Stimulated activated CD4-positive, alpha-beta T cell treated with anti-CD3 and anti-CD28 coated beads, Interleukin-15, amount 100 ng/mL, for 48 hours (primary cell): Measurements from ENCODE around the gene ZNF502.
"Not testable (repeated sequence)": the region's sequence is repeated elsewhere in the genome, so short reads cannot be mapped to it uniquely, and the experiment has no call there.

Source experiments
- DNase-seq, 2 donors: peaks; one replicate each; pipeline ENCODE4 v3.0.0-alpha.2; 2020; ENCODE audit warnings: low read depth in 2 of 2

Gene ZNF502

DNA sequence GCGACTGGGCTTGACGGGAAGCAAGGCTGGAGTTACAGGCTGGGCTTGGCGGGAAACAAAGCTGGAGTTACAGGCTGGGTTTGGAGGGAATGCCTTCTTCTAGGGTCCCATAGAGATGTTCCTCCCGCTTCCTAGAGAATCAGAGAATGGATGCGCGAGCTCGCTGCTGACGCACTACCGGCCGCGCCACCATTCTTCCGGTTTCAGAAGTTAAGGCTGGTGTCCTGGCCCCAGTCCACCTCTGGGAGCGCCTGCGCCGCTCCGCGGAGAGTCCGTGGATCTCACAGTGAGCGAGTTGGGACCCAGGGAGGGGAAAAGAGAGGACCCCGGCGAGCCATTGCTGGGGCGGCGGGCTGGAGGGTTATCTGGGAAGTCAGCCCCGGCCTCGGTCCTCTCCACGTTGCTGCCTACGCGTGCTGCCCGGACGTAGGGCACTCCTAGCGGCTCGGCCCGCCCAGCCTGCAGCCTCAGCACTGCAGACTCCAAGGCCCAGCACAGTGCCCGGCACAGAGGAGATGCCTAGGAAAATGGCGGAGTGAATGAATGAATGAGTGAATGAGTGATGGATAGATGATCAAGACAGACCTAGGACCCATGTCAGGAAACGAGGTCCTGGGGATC, at the start of gene ZNF502:
Gene ZNF502 (plus strand): TSS at position 206 of the 621 bp plus-strand sequence. CDS start 7,602 bp downstream, outside the sequence.
- DNase-seq = peak; percentile 41 to 43

- no peak for DNase-seq
Observed at GRCh38 chr3:44665173-44665572, 47.3 kb upstream of the ZNF502 start.

GRCh38 chr3:44666346-44666745, 46.1 kb upstream of the ZNF502 start:
- DNase-seq = no peak

DNA sequence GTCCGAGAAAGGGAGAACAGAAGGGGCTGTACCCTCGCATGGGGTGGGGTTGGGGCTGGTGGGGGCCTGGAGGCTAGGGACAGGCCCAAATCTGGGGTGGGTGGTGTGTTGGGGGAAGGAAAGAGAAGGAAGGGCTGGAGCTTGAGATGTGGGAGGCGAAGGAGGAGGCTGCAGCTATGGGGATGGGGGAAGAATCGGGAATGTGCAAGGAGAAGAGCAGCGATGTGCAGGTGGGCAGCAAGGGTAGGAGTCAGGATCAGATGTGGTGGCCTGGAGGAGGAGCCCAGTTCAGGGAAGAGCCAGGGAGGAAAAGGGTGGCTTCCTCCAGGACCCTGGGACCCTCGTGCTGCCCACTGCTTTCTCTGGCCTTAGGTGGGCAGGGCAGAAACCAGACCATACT, 42.7 kb upstream of the ZNF502 start:
- no peak for DNase-seq

DNA sequence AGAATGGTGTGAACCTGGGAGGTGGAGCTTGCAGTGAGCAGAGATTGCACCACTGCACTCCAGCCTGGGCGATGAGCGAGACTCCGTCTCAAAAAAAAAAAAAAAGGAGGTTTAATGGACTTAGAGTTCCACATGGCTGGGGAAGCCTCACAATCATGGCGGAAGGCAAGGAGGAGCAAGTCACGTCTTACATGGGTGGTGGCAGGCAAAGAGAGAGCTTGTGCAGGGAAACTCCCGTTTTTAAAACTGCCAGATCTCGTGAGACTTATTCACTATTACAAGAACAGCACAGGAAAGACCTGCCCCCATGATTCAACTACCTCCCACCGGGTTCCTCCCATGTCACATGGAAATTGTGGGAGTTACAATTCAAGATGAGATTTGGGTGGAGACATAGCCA, 39.0 kb upstream of the ZNF502 start:
- DNase-seq = not testable (repeated sequence)

DNA sequence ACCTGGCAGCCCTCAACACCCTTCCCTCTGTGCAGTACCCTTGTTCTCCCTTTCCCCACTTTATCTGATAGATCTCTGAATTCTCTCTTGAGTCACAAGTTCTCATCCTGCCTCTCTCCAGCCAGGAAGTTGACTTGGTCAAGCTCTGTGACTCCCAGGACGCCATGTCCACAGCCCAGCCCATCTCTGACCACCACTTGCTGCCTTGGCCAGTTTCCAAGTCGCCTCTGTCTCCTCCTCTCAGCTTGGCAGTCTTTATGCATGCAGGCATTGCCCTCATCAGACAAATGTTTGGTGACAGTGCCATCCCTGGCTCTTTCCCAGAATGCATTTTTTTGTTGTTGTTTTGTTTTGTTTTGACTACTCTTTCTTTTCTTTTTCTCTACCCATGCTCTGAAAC, 38.2 kb upstream of the ZNF502 start:
- DNase-seq = no peak

GRCh38 chr3:44678480-44679116, 33.9 kb upstream of the ZNF502 start:
- DNase-seq = no peak

- DNase-seq = no peak
Observed at GRCh38 chr3:44680921-44681455, 31.5 kb upstream of the ZNF502 start.

DNA sequence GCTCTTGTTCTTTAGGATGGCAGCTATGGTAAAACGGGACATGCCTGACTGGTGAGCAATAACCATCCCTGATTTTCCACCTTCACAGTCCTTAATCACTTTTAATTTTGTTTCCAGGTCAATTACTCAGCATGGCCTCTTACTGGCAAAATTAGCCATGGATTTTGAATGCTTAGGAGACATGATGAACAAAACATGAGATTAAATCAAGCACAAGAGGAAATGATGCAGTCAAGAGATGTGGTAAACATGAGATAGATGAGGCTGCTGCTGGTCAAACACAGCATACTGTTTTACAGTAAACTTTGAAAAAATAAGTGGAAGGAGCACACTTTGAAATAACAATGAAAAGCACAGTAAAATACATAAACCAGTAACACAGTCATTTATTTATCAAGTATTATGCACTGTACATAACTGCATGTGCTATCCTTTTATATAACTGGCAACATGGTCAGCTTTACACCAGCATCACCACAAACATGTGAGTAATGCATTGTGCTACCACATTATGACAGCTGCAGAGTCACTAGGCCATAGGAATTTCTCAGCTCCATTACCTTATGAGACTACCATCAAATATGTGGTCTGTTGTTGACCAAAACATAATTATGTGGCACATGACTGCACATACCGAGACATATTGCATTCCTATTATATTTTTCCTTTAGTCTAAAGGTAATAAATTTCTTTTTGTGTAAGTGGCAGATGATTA, 30.1 kb upstream of the ZNF502 start:
- no peak for DNase-seq

GRCh38 chr3:44685128-44685800, 27.2 kb upstream of the ZNF502 start:
- peak; percentile 48 for DNase-seq

DNA sequence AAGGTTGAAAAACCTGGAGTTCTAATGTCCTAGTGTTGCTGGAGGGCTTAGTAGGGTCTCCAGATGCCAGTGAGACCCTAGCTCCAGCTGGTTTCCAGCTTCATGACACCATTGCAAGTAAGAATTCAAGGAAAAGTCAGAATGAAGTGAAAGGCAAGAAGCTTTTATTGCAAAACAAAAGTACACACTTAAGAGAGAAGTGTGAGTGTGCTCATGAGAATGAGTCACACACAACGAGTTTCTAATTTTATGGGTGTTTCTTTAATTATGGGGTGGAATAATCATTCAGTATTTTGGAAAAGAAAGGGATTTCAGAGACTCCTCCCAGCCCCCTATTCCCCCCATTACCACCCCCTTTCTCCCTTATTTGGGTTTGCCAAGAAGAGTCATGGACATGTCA, 24.6 kb upstream of the ZNF502 start:
- DNase-seq = no peak

- DNase-seq = no peak
Observed at GRCh38 chr3:44721231-44722102, 9.0 kb downstream of the ZNF502 start.

- DNase-seq = no peak
Observed at GRCh38 chr3:44722103-44722401, 9.6 kb downstream of the ZNF502 start.

DNA sequence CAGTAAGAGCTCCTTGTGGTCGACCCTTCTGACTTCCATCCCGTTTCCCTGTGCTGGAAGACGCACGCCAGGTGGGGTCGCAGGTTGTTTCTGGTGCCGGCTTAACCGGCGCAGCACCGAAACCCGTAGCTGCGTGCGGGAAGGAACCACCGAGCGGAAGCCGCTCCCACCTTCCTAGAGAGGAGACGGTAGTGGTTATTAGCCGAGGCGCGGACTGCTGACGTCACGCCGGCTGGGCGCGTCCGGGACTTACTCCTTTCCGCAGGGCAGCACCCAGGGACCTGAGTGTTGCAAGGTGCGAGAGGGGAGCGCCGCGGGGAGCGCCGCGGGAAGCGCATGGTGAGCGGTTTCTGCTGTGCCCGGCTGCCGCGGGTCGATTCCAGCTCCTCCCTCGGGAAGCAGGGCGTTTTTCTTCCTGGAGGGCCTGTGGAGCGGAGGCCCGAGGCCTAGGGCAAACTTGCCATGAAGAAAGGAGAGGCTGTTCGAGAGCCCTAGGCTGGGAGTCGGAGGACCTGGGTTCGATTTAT, 17.0 kb downstream of the ZNF502 start, which contains the start of gene ZNF501:
Gene ZNF501 (plus strand): TSS at position 252 of the 527 bp plus-strand sequence. CDS start 4,787 bp downstream, outside the sequence.
- DNase-seq = peak; percentile 82 to 83

GRCh38 chr3:44734646-44735168, 22.2 kb downstream of the ZNF502 start:
- no peak for DNase-seq

DNA sequence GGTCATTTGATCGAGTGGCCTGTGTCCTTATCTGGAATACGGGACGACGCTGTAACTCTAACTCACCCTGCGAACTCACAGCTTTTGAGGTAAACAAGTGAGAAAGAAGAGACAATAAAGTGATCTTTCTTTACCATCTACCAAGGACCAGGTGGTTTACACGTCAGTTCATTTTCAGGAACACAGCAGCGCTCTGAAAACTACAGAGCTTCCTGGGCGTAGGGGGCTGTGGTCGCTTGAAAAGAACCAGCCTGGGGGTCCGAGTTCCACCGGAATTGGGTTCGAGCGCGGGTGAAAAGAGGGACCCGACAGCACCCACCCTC, 48.6 kb downstream of the ZNF502 start:
- no peak for DNase-seq

DNA sequence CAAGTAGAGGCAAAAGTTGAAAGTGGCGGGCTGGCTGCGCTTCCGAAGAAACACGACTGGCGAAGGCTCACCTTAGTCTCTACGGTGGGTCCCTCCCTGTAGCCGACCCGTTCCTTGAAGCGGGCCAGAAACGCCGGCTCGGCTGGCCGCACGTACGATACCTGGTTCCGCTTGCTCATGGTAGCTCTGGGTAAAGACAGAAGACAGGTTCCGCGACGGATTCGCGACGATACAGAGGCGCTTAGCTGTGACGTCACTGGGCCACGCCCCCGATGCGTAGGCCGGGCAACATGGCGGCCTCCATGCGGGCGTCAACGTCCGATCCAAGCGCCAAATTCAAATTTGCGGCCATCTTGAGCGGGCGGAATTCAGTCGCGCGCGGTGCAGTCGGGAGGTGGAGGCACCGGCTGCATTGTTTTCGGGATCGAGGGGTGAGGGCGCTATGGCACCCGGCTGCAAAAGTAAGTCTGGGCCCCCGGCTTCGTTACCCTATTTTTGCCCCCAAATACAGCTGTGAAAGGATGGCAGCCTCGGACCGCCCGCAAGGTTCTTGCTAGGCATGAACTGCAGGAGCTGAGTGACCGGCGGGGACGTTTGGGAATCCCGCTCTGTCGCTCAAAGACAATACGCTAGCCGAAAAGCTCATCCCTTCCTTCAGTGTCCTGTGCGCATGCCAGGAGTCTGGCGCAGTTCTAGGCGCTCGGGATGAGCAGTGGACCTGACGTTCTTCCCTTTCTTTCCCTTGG, 49.1 kb downstream of the ZNF502 start, which contains the start of the genes KIAA1143 and KIF15:
Gene KIAA1143 (minus strand): TSS at position 196 of the 746 bp plus-strand sequence. CDS start 17 bp downstream, at position 179.
Gene KIF15 (plus strand): TSS at position 371 of the 746 bp plus-strand sequence. CDS start 72 bp downstream, at position 443.
- peak; percentile 93 to 97 for DNase-seq

DNA sequence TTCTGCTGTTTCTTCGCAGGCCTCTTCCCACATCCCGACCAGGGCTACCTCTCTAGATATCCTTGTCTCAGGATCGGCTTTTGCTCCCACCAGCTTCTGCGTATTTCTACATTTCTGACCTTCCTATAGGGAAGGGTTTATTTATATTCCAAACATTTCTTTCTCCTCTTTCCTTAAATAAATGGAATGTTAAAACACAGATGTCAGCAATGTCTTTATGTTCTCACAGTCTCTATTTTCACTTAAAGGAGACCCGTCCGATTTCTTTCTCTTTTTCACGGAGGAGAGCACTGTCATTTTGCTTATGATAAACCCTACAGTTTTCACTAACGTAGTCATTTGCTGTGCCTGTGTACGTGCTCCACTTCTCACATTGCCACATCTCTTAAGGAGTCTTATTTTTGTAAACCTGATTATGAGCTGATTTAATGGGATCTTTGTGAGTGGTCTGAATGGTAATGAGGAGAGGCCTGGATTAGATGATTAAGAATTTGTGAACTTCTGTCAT, 49.8 kb downstream of the ZNF502 start:
- DNase-seq = no peak

DNA sequence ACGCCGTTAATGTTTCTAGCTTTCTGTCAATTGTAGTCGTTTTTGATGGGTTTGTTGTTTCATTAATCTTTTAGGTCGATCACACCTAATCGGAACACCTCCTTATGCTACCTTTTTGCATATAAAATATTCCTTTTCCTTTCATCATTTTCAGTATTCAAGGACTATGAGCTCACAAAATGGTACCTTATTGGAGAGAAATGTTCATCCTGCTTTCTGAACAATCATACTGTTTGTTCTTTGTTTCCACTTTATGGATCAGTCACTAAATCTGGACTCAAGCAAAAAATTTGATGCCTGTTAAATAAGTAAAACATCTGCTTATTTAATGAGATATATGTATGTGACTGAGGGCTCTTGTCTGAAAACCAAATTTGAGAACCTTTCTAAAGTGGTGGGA, 50.2 kb downstream of the ZNF502 start:
- DNase-seq = no peak

GRCh38 chr3:44764248-44764647, 51.8 kb downstream of the ZNF502 start:
- DNase-seq = no peak
